ENCODE measurements around the gene MREG.
"Not testable (repeated sequence)": the region's sequence is repeated elsewhere in the genome, so short reads cannot be mapped to it uniquely, and the experiment has no call there.

Gene MREG

DNA sequence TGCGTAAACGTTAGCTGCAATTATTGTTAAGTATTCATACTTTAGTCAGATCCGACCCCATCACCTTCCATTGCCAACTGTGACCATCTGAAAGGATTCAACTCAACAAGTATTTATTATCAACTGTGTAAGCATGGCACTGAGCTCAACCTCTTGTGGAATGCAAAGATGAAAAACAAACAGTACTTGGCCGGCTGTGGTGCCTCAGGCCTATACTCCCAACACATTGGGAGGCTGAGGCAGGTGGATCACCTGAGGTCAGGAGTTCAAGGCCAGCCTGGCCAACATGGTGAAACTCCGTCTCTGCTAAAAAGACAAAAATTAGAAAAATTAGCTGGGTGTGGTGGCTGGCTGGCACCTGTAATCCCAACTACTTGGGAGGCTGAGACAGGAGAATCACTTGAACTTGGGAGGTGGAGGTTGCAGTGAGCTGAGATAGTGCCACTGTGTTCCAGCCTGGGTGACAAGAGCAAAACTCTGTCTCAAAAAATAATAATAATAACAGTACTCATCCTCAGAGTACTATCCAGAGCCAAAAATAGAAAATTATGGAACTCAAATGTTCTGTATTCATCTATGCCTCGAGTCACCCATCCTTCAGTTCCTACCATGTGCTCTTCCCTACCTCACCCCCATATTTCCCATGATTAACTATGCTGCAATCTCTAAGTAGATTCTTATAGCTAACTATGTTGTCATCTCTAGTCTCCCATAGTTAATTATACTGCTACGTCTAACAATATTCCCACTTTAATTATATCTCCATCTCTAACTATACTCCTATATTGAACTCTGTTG lies 8.6 kb upstream of the MREG start:
- in situ Hi-C loops (cut with HindIII; ENCODE audit: low sequenced_read_pairs) = no loop called here

DNA sequence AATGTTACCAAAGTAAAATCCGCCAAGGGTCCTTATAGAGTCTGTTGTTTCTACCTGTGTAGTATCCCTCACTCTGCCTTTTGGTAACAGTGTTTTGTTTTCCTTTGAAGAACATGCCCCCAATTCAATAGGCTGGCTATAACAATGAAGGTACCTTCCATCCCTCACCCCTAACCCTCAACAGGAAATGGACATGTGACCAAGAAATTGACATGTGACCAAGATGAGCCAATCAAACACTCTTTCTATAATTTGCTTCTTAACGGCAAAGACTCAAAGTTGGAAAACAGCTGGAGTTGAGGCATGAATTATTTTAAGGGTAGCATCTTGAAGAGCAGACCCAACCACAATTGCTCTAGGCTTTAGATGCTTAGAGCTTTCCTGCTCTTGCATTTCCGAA lies 5.4 kb upstream of the MREG start:
- in situ Hi-C loops (cut with HindIII; ENCODE audit: low sequenced_read_pairs) = no loop called here

DNA sequence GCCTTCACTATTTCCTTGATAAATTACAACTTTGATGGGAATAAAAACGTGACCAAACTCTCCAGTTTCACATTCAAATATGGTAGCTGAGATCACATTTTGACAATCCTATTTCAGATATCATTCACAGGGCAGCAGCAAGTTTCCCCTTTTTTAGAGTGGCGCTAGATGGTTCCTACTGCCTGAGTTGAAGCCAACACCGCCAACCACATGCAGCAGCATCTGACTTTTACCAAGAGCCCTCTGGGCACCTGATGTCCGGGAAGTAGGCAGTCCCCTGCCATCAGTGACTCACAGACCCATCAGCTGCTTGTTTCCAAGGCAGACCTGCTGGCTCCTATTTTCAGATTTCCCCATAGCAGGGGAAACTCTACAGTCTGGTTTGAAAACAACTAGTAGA lies 4.0 kb upstream of the MREG start:
- in situ Hi-C loops (cut with HindIII; ENCODE audit: low sequenced_read_pairs) = no loop called here

DNA sequence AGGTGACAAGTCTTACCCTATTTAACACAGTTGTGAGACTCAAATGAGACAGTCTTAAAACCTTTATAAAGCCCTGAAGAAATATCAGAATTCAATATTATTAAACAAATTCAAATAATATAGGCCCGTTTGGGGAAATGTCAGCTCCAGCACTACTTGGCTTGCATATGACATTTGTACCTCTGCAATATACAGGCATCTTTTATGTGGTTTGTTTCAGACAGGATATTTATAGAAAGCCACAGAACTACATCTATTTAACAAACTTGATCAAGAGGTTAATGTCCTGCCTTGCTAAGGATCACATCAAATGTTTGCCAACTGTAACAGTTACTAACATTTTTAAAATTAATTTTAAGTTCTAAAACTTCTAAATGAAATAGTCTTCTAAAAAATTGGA lies 3.2 kb upstream of the MREG start:
- in situ Hi-C loops (cut with HindIII; ENCODE audit: low sequenced_read_pairs) = no loop called here

DNA sequence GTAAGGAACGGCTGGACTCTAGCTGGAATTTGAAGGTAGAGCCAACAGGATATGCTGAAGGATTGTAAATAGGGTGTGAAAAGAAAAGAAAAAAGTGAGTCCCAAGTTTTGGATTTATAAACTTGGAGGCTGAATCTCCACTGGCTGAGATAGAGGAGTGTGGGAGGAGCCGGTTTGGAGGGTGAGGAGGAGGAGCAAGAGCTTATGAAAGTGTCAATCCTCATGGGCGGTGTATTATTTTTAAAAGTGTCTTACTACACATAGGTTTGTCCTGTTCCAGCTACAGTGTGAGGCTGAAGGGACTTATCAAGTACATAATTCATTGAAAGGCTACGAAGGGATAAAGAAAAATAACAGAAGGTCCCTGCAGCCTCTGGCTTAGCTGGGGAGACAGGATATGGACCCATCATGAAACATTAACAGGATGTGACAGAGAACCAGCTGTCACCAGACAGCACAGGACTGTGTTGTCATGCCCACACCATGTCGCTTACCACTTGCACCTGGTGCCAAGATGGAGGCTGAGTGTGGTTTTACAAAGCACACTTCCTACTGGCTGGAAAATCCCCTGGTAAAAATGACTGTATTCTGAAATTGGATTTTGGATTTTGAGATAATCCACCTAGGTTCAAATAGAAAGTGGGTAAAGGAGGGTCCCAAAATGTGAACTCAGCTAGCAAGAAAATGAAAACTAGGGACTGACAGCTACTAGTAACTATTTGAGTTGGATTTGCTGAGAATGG lies 2.5 kb upstream of the MREG start:
- in situ Hi-C loops (cut with HindIII; ENCODE audit: low sequenced_read_pairs) = no loop called here

DNA sequence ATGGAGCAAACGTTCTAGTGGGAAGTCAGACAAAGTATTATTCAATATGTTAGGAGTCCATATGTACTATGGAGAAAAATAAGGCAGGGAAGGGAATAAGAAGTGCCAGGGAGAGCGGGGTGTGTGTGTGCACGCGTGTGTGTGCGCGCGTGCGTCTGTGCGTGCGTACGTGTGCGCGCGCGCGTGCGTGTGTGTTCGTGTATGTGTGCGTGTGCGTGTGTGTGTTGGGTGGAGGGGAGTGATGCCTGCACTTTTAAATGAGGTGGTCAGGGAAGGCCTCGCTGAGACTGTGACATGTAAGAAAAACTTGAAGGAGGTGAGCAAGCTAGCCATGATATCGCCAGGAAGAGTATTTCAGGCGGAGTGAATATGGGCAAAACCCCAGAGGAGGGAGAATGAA lies 1.6 kb upstream of the MREG start:
- in situ Hi-C loops (cut with HindIII; ENCODE audit: low sequenced_read_pairs) = no loop called here

DNA sequence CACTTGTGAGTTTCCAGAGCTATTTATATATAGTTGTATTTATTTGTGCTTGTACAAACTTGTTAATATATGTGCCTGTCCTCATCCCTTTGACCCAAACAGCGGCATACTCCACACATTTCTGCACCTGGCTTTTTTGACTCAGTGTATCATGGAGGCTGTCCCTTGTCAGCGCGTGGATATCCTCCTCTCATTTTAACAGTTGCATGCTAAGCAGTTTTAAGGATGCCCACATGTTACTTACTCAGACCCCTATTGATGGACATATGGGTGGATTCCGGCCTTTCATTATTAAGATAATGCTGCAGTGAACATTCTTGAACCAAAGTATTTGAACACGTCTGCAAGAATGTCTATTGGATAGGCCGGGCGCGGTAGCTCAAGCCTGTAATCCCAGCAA lies 655 bp upstream of the MREG start:
- in situ Hi-C loops (cut with HindIII; ENCODE audit: low sequenced_read_pairs) = no loop called here

DNA sequence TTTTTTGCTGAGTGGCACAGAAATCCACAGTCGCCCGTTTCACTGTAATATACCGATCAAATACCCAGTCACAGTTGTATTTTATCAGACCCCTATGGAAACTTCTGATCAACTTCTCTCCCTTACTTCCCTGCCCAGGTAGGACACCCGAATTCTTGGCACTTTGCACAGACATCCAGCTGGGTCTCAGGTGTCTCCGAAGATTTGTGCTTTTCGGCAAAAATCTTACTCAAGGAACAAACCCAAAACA lies 596 bp downstream of the MREG start:
- in situ Hi-C loops (cut with HindIII; ENCODE audit: low sequenced_read_pairs) = no loop called here

DNA sequence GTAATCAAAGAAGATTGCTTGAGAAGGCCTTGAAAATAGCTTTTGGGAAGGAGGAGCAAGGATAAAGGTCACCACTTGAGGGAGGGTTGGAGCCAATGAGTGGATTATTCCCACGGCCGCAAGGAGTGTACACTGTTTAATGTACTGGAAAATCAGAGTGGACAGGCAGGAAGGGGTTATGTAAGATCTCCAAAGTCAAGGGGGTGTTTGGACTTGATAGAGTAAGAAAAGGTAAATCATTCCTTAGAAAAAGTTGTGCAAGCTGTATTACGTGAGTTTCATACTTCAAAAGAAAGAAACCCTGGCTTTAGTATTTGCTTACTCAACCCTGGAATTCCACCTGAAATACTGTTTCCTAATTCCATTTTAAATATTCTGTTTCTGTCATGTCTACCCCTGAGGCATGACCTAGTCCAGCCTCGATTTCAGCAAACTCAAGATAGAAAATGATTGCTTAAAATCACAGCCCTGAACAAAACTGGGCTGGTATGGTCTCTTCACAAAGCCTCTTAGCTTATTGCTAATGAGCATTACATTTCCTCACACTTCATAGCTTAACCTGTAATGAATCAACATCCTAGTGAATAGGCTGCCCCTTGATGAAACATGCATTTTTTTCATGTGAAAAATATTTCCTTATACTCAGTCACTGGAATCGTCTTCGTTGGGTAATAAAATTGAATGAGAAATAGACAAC lies 1.1 kb downstream of the MREG start:
- in situ Hi-C loops (cut with HindIII; ENCODE audit: low sequenced_read_pairs) = no loop called here

DNA sequence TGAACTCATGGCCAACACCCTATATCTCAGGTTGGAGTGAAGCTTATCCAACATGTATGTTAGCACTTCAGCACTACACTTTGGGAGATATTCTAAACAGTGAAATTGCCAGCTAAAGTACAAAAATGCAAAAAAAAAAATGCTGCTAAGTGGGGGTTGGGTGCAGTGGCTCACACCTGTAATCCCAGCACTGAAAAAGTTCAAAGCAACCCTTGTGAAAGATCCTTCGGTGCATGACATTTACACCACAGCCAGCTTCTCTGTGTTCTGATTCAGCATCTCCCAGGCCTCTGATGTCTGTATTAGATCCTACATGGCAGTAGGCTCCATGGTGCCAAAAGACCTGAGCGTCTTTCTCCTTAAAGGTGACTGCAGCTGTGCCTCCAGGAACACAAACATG lies 4.1 kb downstream of the MREG start:
- in situ Hi-C loops (cut with HindIII; ENCODE audit: low sequenced_read_pairs) = not testable (repeated sequence)

DNA sequence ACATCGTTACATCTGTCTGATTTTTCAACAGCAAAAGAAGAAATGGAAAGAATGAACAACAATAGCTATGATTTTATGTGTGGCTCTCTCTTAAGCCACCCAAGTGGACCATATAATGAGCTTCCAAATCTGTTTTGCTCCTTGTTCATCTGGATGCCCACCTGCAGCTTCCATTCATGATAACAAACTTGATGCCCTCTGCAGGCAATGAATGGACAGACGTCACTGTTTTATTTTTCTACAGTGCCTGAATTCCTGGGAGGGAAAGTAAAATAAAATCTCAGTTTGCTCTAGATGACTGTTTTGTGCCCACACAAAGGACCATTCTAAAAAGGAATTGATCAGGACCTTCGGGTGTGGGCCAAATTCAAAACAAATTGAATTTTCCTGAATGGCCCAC lies 5.0 kb downstream of the MREG start:
- in situ Hi-C loops (cut with HindIII; ENCODE audit: low sequenced_read_pairs) = no loop called here

DNA sequence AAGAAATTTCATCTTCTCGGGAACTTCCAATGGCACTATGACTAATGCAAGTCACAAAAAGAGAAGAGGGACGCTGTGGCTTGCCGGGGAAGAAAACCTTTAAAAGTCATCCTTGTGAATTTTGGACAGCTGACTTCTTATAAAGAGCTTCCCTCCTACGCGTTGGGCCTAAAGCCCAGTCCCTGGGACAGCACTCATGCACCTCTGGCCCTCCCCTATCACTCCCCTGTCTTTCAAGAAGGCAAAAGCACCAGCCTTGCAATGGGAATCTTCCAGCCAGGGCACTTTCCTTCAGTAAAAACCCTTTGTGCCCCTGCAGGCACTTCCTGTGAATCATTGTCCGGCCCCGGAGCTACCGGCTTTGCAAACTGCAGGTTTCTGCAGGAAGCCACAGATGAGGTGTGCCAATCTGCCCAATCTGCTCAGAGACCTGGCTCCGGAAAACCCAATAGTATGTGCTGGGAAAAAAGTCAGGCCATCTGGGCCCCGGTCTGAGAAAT lies 7.1 kb downstream of the MREG start:
- in situ Hi-C loops (cut with HindIII; ENCODE audit: low sequenced_read_pairs) = no loop called here

DNA sequence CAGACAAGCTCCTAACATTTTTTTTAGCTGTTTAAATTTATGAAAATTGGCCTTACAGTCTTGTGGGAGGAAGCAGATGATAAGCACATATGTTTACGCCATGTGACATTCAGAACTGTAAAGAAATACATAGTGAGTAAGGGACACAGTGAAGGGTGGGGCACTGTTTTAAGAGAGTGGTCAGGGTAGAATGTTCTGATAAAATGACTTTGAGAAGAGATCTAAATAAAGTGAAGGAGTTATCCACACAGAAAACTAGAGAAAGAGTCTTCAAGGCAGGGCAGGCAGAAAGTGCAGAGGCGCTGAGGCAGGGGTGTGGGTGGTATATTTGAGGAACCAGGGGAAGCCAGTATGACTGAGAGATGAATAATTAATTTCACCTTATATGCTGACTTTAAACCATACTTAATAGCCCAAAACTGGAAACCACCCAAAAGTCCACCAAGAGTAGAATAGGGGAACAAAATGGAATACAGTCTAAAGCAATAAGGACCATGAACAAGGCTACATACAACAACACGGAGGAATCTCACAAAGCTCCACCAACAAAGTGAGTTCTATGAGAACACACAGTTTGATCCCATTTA lies 8.6 kb downstream of the MREG start:
- in situ Hi-C loops (cut with HindIII; ENCODE audit: low sequenced_read_pairs) = no loop called here

DNA sequence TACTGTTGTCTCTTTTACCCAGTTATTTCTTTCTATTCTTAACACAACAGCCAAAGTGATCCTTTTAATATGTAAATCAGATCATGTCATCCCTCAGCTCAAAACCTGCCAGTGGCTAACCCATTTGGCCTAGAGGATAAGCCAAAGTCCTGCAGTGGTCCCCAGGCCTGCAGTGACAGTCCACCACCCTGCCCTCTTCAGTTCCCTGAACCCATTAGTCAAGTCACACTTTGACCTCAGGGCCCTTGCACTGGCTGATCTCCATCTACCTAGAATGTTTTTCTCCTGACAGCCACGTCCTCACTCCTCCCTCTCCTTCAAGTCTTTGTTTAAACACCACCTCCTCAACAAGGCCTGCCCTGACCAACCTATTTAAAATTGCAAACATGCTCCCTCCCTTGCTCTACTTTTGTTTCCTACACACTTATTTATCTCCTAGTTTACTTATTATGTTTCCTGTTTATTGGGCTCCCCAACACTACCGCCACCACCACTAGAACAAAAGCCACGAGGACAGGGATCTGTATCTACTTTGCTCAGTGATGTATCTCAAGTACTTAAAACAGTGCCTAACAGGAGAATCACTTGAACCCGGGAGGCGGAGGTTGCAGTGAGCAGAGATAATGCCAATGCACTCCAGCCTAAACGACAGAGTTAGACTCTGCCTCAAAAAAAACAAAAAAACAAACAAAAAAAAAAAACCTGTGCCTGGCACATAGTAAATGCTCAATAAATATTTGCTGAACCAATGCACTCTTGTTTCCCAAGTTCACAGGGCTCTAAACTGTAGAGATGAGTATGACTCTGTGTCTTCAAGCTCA lies 9.3 kb downstream of the MREG start:
- in situ Hi-C loops (cut with HindIII; ENCODE audit: low sequenced_read_pairs) = no loop called here

DNA sequence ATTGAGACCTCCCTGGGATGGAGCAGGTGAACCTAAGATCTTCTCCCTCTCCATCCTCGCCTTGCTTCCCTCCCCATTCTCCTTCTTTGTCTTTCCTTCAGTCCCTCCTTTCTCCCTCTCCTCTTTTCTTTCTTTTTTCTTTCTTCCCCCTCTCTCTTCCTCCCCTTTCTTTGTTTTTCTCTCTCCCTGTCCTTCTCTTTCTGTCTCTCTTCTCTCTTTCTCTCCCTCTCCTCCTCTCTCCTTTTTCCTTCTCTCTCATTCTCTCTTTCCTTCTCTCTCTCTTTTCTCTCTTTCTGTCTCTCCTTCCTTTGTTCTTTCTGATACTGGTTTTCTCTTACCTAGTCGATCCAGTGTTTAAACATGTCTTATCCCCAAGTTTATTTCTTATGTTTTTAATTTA lies 10.7 kb downstream of the MREG start:
- in situ Hi-C loops (cut with HindIII; ENCODE audit: low sequenced_read_pairs) = no loop called here

DNA sequence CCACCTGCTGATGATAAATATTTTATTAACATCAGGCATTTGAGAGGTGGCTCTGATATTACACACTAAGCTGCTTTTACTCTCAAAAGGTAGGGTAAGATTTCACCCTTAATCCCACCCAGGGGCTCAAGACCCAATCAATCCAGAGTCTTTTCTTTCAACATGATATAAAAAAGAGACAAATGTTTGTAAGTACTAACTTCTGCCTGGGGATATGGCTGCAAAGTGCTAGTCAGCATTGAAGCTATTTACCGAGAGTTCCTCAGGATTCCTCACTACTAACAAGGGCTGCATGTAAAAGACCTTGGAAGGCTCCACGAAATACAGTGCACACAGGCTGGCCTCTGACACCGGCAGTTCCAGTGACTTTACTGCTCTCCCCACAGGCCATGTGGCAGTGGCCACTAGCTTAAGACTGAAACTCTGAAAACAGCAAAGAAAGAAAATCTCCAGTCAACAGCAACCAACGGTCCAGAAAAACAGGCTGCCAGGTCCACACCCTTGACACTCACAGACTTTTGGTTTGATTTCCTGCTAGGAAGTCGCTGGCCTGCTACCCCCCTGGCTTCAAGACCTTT lies 11.2 kb downstream of the MREG start:
- in situ Hi-C loops (cut with HindIII; ENCODE audit: low sequenced_read_pairs) = no loop called here

DNA sequence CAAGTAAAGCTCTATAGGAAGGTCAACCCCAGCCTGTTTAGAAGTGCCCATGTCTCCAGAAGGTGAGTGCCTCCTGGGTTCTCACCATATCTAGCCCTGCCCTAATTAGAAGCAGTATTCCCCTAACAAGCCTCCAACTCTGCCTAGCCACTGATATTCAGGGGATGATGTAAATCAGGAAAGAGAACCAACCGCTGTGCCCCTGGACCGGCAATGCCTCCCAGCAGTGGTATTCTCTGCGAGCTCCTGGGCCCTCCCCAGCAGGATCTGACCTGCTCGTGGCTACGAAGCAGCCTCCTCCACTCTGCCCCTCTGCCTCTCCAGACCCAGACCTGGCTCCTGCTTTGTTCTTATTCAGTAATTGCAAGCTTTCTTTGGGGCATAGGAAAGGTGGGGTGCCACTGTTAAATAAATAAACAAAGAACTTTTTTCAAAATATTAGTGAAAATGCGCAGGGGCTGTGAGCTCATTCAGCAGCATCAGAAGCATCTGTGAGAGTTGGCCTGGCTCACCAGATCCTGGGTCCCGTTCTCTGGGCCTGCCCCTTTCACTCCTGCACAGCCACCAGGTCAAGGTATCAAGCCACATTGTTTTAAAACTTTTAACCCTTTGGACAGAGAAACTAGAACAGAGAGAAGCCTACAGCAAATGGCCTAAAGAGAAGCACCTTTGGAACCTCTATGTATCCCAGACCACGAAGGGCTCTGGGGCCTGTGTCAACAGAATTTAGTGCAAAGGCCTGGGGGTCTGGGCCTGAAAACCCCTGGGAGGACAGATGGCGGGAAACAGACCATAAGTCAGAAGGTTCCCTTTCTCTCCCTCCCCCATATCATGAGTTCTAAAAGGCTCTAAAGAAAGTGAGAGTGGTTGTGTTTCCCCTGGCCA lies 11.9 kb downstream of the MREG start:
- in situ Hi-C loops (cut with HindIII; ENCODE audit: low sequenced_read_pairs) = no loop called here

DNA sequence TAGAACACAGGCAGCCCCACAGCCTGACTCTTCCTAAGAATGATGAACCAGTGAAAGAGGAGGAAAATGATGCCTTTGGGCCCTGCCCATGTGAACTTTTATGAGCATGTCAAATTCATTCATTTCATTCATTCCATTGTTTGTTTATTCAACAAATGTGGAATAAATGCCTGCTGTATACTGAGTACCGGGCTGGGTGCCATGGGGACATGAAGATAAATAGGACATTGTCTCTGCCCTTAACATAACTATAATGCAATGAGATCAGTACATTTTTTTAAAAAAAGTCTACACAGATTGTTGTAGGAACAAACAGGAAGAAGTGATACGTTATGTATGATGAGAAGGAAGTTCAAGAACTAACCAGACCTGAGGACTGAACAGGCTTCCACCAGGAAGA lies 14.7 kb downstream of the MREG start:
- in situ Hi-C loops (cut with HindIII; ENCODE audit: low sequenced_read_pairs) = no loop called here

DNA sequence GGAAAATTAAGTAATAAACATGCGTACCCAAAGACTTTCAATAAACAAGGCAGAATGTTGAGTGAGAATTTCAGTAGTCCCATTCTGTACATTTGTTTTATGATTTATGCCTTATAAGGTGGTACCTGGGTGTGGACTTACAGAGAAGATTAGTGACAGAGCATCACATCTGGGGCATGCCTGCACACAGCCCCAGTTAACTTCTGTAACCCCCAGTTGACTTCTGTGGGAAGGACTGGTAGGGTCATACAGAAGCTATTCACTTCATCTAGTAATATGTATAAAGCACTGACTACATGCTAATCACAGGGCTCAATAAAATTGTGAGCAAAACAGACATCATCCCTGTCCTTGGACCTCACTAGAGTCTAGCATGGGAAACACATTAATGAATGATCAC lies 16.1 kb downstream of the MREG start:
- in situ Hi-C loops (cut with HindIII; ENCODE audit: low sequenced_read_pairs) = no loop called here

DNA sequence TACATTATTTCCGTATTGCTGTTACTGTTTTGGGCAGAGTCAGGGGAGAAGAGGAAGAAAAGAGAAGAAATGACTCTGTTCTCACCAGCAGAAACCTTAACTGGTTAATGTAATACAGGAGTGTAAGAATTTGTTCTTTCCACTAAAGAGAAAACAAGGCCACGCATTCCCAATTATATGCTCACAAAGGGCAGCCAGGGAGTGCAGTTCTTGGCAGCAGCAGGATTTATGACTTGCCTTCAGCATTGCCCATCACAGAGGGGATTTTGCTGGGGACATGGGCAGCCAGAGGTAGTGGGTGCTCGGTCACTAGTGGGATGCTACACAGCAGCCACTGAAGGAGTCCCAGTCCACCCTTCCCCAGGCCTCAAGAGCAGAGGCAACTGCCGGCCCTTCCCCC lies 18.4 kb downstream of the MREG start:
- in situ Hi-C loops (cut with HindIII; ENCODE audit: low sequenced_read_pairs) = no loop called here

Data from DLD1 (cell line).